T47D (cell line): ENCODE data around the gene CCN5.

ENCODE experiments used
- DNase-seq, 2 experiments: peaks; one replicate each; pipeline versions ENCODE4 v3.0.0 to v3.0.0-alpha.2; 2011 to 2012; ENCODE audit warnings: low read depth in 1 of 2, low spot score in 1 of 2
- JUND ChIP-seq: IDR thresholded peaks from 2 replicates; pipeline ENCODE4 v1.6.1; 2012; ENCODE audit warnings: low read depth
- in situ Hi-C: cut with HindIII; loops from 2 replicates; pipeline ENCODE4 v1.10.0; 2016; ENCODE audit warnings: low sequenced_read_pairs, low pct_unique_long_range_greater_than_20kb

The CCN5 gene

DNA sequence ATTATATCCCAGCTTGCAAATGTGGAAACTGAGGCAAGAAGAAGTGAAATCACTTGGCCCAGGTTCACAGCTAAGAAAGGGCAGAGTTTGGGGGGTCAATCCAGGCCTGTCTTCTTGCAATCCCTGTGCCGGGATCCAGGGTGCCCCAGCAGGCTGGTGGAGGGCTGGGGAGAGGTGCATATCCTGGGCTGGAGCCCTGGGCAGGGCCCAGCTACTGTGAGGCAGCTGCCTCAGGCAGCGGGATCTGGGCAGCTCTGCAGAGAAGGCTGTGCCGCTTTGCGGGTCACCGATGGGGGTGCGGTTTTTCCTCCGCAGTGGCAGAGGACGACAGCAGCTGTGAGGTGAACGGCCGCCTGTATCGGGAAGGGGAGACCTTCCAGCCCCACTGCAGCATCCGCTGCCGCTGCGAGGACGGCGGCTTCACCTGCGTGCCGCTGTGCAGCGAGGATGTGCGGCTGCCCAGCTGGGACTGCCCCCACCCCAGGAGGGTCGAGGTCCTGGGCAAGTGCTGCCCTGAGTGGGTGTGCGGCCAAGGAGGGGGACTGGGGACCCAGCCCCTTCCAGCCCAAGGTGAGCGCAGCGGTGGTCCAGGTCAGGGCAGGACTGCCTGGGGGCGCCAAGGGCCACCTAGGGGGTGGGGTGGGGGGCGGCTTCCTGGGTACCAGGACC is 9.4 kb downstream of the CCN5 start:
- in situ Hi-C loops: no loop called here
- no peak for DNase-seq
- TF ChIP-seq JUND: no peak

- TF ChIP-seq JUND: no peak
- DNase-seq: no peak
- in situ Hi-C loops: no loop called here
These were observed 10.7 kb downstream of the CCN5 start for GRCh38 chr20:44725837-44726236.

- in situ Hi-C loops: no loop called here
- no peak for TF ChIP-seq JUND
- DNase-seq: no peak
These were observed 11.9 kb downstream of the CCN5 start for GRCh38 chr20:44727039-44727438.

GRCh38 chr20:44727651-44728050 is 12.5 kb downstream of the CCN5 start:
- DNase-seq: no peak
- no peak for TF ChIP-seq JUND
- in situ Hi-C loops: no loop called here

- in situ Hi-C loops: no loop called here
- TF ChIP-seq JUND: peak; percentile 76
- DNase-seq: peak; percentile 92 to 95
These were observed 13.8 kb downstream of the CCN5 start for GRCh38 chr20:44728801-44729443.

DNA sequence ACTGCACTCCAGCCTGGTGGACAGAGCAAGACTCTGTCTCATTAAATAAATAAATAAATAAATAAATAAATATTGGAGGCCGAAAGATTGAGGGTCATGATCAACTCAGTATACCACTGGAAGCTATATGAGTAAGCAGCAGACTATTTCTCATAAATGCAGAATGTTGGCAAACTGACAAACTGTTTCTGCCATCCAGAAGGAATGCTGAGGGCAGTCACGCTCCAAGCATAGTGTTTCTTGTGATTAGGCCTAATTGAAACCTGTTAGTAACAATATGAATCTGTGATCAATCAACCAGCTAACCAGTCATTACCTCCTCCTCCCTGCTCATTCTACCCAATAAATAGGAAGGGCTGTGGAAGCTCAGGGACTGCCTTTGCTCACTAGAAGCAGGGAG is 15.3 kb downstream of the CCN5 start:
- no peak for TF ChIP-seq JUND
- in situ Hi-C loops: no loop called here
- DNase-seq: peak in 1 of 2 experiments; percentile 74

DNA sequence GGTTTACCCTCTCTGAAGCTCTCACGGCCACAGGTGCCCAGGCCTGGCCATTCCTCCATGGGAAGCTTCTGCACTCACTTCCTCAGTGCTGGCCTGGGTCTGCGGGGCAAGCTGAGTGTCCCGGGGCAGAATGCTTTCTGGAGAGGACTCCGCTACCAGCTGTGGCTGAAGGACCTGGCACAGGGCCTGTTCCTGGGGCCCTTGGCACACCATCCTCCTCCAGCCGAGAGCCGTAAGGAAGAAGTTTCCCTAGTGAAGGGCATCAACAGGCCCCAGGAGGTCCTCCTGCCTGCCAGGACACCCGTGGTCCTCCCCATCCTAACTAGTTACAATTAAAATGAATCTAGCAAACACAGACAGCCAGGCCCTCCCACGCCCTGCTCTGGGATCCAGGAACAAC is 16.5 kb downstream of the CCN5 start:
- no peak for DNase-seq
- no peak for TF ChIP-seq JUND
- in situ Hi-C loops: no loop called here

- in situ Hi-C loops: no loop called here
- no peak for TF ChIP-seq JUND
- no peak for DNase-seq
These were observed 17.2 kb downstream of the CCN5 start for GRCh38 chr20:44732327-44732726.

DNA sequence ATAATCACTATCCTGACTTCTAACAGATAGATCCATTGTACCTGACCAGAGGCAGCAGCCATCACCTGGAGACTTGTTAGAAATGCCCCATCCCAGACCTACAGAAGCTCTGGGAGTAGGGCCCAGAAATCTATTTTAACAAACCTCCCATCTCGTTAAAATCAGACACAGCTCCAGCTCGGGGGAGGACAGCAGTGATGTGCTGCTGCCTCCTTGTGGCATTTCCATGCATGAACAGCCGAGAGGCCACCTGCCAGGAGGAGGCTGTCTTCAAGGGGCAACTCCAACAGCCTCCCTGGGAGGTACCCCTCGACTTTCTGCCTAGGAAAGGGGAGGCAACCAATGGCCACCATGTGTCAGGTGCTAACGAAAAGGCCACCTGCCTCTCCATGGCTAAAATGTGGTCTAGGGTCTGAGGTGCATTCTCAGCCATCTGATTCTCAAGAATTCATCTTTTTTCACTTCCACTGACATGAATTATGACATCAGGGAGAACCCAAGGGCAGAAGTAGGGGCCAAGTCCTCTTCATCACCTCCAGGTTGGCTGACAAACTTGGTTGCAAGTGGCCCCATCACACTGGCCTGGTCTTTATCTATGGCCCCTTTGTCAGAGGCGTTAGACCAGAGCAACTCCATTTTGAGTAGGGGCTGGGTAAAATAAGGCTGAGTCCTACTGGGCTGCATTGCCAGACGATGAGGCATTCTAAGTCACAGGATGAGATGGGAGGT is 18.3 kb downstream of the CCN5 start:
- in situ Hi-C loops: no loop called here
- TF ChIP-seq JUND: no peak
- peak in 1 of 2 experiments; percentile 81 for DNase-seq

DNA sequence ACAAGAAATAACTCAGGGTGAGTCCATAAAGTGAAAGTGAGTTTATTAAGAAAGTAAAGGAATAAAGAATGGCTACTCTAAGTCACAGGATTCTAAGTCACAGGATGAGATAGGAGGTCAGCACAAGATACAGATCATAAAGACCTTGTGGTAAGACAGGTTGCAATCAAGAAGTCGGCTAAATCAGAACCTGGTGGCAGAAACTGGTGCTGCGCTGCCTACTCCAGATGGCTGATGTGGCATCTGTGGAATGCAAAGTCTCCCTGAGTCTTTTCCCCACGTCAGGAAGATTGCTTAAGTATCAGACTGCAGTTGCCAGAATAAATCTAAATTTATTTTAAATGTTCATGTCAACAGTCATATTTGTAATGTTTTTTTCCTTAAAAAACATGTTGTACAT is 19.8 kb downstream of the CCN5 start:
- DNase-seq: peak in 1 of 2 experiments; percentile 68
- TF ChIP-seq JUND: no peak
- in situ Hi-C loops: no loop called here

DNA sequence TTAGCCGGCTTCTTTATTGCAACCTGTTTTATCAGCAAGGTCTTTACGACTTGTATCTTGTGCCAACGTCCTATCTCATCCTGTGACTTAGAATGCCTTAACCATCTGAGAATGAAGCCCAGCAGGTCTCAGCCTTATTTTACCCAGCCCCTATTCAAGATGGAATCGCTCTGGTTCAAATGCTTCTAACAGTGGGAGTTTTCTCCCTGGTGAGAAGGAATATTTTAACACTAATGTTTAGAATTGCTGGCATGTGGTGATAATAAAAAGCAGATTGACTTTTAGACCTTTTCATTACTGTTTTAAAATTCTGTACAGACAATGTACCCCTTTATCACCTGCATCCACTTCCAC is 20.6 kb downstream of the CCN5 start:
- no peak for DNase-seq
- in situ Hi-C loops: no loop called here
- TF ChIP-seq JUND: no peak

- TF ChIP-seq JUND: no peak
- peak in 1 of 2 experiments; percentile 91 for DNase-seq
- in situ Hi-C loops: no loop called here
These were observed 21.2 kb downstream of the CCN5 start for GRCh38 chr20:44736170-44737021.
